Muscle layer of colon (tissue), 2 donors: ENCODE measurements around the gene NKX1-1.

Experiments used
- H3K27ac ChIP-seq: one replicate; pipeline ENCODE4 v1.7.0; 2013; ENCODE audit warnings: low read depth, mild to moderate bottlenecking, low read length, moderate library complexity
- H3K27me3 ChIP-seq, 2 donors: one replicate each; pipeline ENCODE4 v1.7.0; 2013; ENCODE audit warnings: low read length in 2 of 2, mild to moderate bottlenecking in 2 of 2; ENCODE audit not compliant: insufficient read depth in 2 of 2, control insufficient read depth in 1 of 2
- H3K36me3 ChIP-seq: one replicate; pipeline ENCODE4 v1.7.0; 2013; ENCODE audit warnings: mild to moderate bottlenecking, low read length; ENCODE audit not compliant: insufficient read depth
- H3K4me1 ChIP-seq: one replicate; pipeline ENCODE4 v1.7.0; 2013; ENCODE audit warnings: mild to moderate bottlenecking, low read length; ENCODE audit not compliant: insufficient read depth
- H3K4me3 ChIP-seq, 2 donors: one replicate each; pipeline ENCODE4 v1.7.0; 2013; ENCODE audit warnings: low read length in 2 of 2, low read depth in 1 of 2, mild to moderate bottlenecking in 1 of 2, moderate library complexity in 1 of 2
- H3K9ac ChIP-seq: one replicate; pipeline ENCODE4 v1.7.0; 2013; ENCODE audit warnings: low read length
- H3K9me3 ChIP-seq: one replicate; pipeline ENCODE4 v1.7.0; 2013; ENCODE audit warnings: mild to moderate bottlenecking, low read length
- donor health status: abdominal sarcoma.
- donor health status: Adenocarcinoma of cecum.

Gene NKX1-1

GRCh38 chr4:1364748-1365147, 41.5 kb downstream of the NKX1-1 start:
- no peaks in the 10 kb centered on the region for H3K27me3 ChIP-seq
- no peak overlapping the region for H3K27ac ChIP-seq
- H3K4me1 ChIP-seq = no peaks in the 10 kb centered on the region
- H3K36me3 ChIP-seq = peaks cover 24% of the 10 kb centered on the region
- H3K9ac ChIP-seq = no peak overlapping the region
- no peak overlapping the region for H3K4me3 ChIP-seq
- H3K9me3 ChIP-seq = no peaks in the 10 kb centered on the region

DNA sequence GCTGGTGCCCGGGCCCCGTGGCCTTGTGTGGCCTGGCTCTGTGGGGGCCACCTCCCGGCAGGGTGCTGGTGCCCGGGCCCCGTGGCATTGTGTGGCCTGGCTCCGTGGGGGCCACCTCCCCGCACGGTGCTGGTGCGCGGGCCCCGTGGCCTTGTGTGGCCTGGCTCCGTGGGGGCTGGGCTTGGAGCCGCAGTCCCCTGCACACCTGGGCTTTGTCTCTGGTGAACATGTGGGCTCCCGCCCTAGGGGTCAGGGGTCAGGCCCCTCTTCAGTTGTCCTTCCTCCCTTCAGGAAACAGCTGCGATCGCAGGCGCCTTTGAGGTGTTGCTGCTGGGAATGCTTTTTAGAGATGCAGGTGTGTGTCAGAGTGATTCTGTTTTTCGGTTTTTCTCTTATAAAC, 42.0 kb downstream of the NKX1-1 start:
- Histone ChIP-seq H3K4me3 (no peak overlapping the region), H3K9ac (no peak overlapping the region), H3K4me1 (no peaks in the 10 kb centered on the region), H3K36me3 (peaks cover 24% of the 10 kb centered on the region), H3K9me3 (no peaks in the 10 kb centered on the region), H3K27ac (no peak overlapping the region), H3K27me3 (no peaks in the 10 kb centered on the region)

DNA sequence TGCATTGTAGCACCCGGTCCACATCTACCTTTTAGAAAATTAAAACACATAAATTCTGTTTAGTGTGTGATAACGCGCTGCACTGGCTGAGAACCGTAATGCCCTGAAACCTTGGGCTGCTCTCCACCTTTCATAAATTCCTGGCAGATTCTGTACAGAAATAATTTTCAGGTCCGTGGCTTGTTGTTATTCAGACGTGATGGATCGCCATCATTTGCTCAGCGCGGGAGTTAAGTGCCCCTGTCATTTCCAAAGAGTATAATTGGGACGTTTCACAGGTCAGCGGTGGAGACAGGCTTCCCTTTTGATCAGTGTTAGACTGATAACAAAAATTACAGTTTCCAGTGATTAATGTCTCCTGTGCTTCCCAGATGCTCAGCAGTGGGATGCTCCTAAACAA, 42.7 kb downstream of the NKX1-1 start:
- Histone ChIP-seq H3K9me3 (no peaks in the 10 kb centered on the region), H3K36me3 (peaks cover 24% of the 10 kb centered on the region), H3K9ac (no peak overlapping the region), H3K4me1 (no peaks in the 10 kb centered on the region), H3K27ac (no peak overlapping the region), H3K4me3 (no peak overlapping the region), H3K27me3 (no peaks in the 10 kb centered on the region)

GRCh38 chr4:1362521-1362920, 43.7 kb downstream of the NKX1-1 start:
- H3K27ac ChIP-seq = no peak overlapping the region
- H3K27me3 ChIP-seq = no peaks in the 10 kb centered on the region
- H3K4me1 ChIP-seq = no peaks in the 10 kb centered on the region
- H3K9ac ChIP-seq = no peak overlapping the region
- H3K36me3 ChIP-seq = peaks cover 24% of the 10 kb centered on the region
- no peak overlapping the region for H3K4me3 ChIP-seq
- H3K9me3 ChIP-seq = no peaks in the 10 kb centered on the region

DNA sequence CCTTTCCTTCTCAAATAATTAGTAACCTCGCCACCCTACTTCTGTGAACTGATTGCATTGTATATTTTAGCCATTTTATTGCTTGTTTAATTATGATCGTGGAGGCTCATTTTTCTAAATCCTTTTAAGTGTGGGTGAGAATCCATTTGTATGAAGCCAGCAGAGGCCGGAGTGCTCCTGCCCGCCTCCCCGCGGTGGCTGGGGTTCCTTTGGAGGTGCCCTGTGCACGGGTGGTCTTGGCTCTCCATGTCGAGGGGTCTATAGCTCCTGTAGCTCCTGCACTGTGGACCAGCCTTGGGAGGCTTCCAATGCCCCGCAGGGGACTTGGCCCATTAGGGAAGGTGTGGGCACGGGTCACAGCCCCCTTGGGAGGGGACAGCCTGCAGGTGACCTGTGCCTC, 44.2 kb downstream of the NKX1-1 start:
- Histone ChIP-seq H3K36me3 (peaks cover 24% of the 10 kb centered on the region), H3K27me3 (no peaks in the 10 kb centered on the region), H3K4me3 (no peak overlapping the region), H3K9ac (no peak overlapping the region), H3K27ac (no peak overlapping the region), H3K4me1 (no peaks in the 10 kb centered on the region), H3K9me3 (no peaks in the 10 kb centered on the region)

GRCh38 chr4:1361431-1361830, 44.8 kb downstream of the NKX1-1 start:
- no peak overlapping the region for H3K4me3 ChIP-seq
- no peak overlapping the region for H3K27ac ChIP-seq
- no peaks in the 10 kb centered on the region for H3K4me1 ChIP-seq
- H3K9me3 ChIP-seq = no peaks in the 10 kb centered on the region
- peaks cover 23% of the 10 kb centered on the region for H3K36me3 ChIP-seq
- H3K9ac ChIP-seq = no peak overlapping the region
- H3K27me3 ChIP-seq = no peaks in the 10 kb centered on the region

DNA sequence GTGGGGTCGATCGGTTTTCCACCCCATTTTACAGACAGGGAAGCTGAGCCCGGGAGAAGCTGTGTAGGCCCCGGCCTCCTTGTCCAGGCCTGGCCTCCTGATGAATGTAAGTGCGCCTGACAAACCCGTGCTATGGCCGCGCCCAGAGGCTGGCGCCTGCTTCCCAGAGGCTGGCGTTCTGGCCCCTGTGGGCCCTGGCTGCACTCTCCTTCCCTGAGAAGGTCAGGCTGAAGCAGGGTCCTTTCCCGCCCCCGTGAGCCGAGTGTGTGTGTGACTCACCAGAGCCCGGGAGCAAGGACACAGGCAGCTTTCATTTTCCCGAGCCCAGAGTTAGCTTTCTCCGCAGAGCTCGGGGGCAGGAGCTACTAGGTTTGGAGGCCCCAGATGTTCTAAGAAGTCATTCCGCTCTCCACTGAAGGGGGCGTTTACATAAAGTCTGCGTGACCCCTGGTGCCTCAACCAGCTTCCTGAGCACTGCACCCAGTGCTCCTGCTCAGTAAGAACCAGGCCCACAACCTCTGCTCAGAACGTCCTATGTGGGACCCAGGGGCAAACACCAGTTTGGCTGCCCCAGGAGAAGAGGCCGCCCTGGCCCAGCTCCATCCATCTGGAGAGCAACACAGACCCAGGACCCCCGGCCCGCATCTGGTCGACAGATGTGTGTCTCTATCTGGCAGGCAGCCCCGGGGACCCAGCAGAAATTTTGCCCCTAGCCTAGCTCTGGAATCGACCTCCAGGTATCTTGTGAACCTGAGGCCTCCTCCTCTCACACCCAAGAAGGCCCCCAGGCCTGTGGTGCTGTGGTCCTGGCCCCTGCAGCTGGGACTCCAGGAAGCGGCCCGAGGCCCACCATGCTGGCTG, 45.6 kb downstream of the NKX1-1 start:
- H3K9me3 ChIP-seq = no peaks in the 10 kb centered on the region
- H3K4me1 ChIP-seq = no peaks in the 10 kb centered on the region
- H3K9ac ChIP-seq = no peak overlapping the region
- H3K36me3 ChIP-seq = peaks cover 17% of the 10 kb centered on the region
- no peaks in the 10 kb centered on the region for H3K27me3 ChIP-seq
- H3K27ac ChIP-seq = no peak overlapping the region
- no peak overlapping the region for H3K4me3 ChIP-seq

- H3K36me3 ChIP-seq = peaks cover 22% of the 10 kb centered on the region
- H3K9me3 ChIP-seq = no peaks in the 10 kb centered on the region
- no peak overlapping the region for H3K27ac ChIP-seq
- no peak overlapping the region for H3K9ac ChIP-seq
- no peaks in the 10 kb centered on the region for H3K27me3 ChIP-seq
- H3K4me1 ChIP-seq = no peaks in the 10 kb centered on the region
- H3K4me3 ChIP-seq = no peak overlapping the region
Measured at GRCh38 chr4:1359976-1360375, 46.3 kb downstream of the NKX1-1 start.

- H3K27ac ChIP-seq = no peak overlapping the region
- H3K9ac ChIP-seq = no peak overlapping the region
- no peaks in the 10 kb centered on the region for H3K27me3 ChIP-seq
- no peaks in the 10 kb centered on the region for H3K4me1 ChIP-seq
- peaks cover 25% of the 10 kb centered on the region for H3K36me3 ChIP-seq
- H3K9me3 ChIP-seq = no peaks in the 10 kb centered on the region
- no peak overlapping the region for H3K4me3 ChIP-seq
Measured at GRCh38 chr4:1359144-1359501, 47.1 kb downstream of the NKX1-1 start.

DNA sequence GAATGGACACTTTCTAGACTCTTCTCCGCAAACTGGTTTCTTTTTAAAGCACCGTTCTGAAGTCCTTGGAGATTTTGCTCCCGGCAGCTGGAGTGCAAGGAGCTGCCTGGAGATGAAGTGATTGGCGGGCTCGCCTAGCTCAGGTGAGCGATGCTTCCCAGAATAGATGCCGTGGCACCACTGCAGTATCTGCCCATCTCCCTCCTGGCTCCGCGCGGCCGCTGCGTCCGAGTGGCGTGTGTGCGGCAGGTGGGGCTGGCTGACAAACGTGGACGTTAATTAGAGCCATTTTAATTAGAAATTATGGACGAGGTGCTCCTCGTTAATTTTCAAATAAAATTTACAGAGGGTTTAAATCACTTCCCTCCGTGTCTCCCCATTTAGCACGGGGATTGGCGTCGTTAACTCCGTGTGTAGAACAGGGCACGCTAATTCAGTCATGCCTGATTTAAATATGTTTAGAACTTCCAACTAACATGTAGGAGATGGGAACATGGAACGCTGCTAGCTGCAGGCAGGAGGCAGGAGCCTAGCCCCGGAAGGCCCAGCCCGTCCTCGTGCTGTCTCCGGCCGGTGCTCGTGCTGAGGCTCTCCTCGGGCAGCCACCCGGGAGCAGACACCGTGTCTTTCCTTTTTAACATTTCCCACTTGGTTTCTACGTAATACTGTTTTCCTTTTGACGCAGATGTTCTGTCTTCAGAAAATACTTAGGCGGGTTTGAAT, 47.7 kb downstream of the NKX1-1 start:
- Histone ChIP-seq H3K36me3 (peaks cover 24% of the 10 kb centered on the region), H3K9ac (no peak overlapping the region), H3K4me3 (no peak overlapping the region), H3K27ac (no peak overlapping the region), H3K27me3 (no peaks in the 10 kb centered on the region), H3K9me3 (no peaks in the 10 kb centered on the region), H3K4me1 (no peaks in the 10 kb centered on the region)

DNA sequence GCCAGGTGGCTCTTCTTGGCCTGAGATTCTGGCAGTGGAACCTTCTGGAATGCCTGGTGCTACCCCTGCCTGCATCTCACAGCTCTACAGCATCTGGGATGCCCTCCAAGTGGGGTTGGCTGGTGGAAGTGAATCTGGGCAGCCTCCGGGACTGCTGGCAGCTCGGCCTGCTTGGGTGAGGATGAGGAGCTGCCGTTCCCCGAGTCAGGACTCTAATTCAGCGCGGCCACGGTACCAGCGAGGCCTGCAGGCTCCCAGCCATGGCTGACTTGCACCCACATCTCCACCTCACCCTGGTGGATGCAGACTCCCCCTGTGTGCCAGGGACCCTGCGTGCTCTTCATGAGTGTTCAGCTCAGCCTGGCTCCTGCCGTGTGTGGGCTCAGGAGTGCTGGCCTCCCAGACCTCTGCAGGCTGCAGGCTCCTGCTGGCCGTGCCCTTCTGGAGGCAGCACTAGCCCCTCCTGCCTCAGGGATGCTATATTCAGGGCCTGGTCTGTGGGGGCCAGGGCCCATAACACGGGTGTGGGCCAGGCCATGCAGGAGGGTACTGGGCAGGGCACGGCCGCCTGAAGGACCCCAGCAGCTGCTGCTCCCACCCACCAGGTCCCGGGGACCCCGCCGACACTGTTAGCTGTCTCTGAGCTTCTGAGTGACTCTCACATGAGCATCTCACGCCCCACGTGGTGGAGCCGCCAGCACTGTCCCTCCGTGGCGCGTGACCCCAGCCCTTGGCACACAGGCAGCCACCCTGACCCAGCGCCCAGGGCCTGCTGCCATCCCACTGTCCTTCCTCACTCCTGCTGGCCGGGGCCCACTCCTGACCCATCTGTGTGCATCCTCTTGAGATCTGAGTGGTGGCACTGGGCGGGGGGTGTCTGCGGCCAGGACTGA, 48.6 kb downstream of the NKX1-1 start:
- Histone ChIP-seq H3K27ac (no peak overlapping the region), H3K36me3 (peaks cover 28% of the 10 kb centered on the region)

More for the DNA sequence above, 48.6 kb downstream of the NKX1-1 start:
- Histone ChIP-seq H3K27me3 (no peaks in the 10 kb centered on the region), H3K4me1 (no peaks in the 10 kb centered on the region), H3K9ac (no peak overlapping the region), H3K9me3 (no peaks in the 10 kb centered on the region), H3K4me3 (no peak overlapping the region)
